HG03066 (cell line): ENCODE results near the gene IGFBP4.
"Not testable (repeated sequence)": the region's sequence is repeated elsewhere in the genome, so short reads cannot be mapped to it uniquely, and the experiment has no call there.

Experiments used
- ATAC-seq: cut with Tn5 transposase; IDR thresholded peaks from one replicate; pipeline ENCODE4 v1.9.1; 2021; ENCODE audit warnings: low read depth; ENCODE audit not compliant: unreplicated experiment

The IGFBP4 gene

DNA sequence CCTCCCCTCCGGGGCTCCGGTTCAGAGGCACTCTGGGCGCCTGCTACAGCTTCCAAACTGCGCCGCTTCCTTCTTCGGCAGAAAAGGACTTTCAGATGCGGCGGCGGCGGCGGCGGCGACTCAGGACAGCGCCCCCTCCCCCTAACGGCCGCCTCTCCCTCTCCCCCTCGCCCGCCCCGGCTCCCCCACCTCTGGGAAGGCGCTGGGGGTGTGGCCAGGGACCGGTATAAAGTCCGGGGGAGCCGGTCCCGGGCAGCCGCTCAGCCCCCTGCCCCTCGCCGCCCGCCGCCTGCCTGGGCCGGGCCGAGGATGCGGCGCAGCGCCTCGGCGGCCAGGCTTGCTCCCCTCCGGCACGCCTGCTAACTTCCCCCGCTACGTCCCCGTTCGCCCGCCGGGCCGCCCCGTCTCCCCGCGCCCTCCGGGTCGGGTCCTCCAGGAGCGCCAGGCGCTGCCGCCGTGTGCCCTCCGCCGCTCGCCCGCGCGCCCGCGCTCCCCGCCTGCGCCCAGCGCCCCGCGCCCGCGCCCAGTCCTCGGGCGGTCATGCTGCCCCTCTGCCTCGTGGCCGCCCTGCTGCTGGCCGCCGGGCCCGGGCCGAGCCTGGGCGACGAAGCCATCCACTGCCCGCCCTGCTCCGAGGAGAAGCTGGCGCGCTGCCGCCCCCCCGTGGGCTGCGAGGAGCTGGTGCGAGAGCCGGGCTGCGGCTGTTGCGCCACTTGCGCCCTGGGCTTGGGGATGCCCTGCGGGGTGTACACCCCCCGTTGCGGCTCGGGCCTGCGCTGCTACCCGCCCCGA is at the start of gene IGFBP4:
Gene IGFBP4 (plus strand): TSS at position 255 of the 792 bp plus-strand sequence. CDS start 286 bp downstream, at position 541.
- ATAC-seq, result no peak

DNA sequence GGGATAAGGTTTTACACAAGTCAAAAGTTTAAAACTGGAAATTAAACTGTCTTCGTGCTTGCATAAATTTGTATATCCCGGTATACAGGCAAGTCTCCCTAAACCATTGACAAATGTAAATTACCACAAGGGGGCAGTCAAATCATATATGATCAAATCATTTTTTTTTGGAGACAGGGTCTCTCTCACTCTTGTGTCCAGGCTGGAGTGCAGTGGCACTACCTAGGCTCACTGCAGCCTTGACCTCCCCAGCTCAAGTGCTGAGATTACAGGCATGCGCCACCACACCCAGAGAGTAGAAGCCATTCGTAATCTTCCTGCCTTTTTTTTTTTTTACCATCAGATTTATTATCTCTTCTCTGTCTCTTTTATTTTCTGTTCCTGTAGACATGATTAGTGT is 44.1 kb upstream of the IGFBP4 start:
- no peak for ATAC-seq

DNA sequence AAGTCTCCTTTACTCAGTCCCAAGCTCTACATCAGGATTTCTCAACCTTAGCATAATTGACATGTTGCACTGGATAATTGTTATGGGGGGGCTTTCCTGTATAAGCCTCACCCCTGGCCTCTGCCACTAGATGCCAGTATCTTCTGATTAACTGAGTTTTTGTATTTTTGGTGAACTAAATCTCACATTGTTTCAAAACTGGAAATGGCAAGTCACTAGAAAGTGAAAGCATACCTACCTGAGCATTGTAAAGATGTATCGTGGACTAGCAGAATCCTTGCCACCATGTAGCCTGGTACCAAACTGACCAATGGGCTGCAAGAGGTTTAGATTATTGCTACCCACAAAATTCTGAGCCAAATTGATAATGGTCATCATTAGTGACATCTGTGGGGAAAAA is 40.6 kb upstream of the IGFBP4 start:
- ATAC-seq, result no peak

DNA sequence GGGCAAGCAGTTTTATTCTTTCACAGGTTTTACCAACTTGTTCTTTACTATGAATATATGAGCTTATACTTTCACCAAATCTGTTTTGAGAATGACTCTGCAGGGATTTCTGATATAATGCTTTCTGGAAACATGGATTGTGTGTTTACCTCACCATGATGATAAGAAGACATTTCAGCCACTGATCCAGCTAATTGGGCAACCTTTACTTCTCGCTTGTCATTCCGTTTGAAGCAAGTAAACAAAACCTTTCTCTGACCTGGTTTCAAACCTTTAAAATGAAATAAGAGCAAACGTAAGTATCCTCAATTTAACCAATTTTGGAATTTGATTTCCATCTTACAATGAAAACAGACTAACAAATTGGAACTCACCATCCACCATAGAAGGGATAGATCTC is 39.2 kb upstream of the IGFBP4 start:
- ATAC-seq, result no peak

DNA sequence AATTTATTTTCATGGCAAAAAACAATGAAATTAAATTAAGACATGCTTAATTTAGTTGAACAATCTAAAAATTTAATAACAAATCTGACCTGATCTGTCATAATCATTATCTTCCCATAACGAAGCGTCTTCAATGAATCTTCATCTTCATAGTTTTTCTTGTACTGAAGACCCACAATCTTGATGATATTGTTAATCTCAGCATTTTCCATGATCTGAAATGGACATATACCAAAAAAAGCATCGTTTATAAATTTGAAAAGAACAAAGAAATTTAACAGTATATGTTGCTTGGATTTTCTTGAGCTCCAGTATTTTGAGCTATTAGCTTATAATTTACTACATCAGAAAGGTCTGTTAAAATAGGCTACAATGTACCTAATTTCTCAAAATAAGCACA is 35.8 kb upstream of the IGFBP4 start:
- no peak for ATAC-seq

DNA sequence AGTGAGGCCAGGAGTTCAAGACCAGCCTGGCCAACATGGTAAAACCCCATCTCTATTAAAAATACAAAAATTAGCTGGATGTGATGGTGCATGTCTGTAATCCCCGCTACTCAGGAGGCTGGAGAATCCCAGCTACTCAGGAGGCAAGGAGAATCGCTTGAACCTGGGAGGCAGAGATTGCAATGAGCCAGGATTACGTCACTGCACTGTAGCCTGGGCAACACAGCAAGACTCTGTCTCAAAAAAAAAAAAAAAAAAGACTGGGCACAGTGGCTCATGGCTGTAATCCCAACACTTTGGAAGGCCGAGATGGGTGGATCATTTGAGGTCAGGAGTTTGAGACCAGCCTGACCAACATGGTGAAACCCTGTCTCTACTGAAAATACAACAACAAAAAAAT is 33.7 kb upstream of the IGFBP4 start:
- not testable (repeated sequence) for ATAC-seq

DNA sequence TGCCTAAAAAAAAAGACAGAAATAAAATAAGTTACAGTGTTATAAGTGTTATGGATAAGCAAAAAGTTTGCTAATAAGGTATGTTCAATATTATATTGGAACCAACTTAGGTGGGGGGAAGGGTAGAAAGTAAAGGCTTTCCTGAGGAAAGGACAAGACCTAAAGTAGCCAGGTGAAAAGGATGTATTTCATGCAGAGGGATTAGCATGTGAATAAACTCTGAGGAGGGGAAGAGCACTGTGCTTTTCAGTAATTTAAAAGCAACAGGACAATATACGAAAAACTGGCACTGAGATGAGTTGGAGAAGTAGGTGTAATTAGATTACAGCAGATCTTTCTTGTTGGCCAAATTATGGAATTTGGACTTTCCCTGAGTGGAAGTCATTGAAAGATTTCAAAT is 33.2 kb upstream of the IGFBP4 start:
- ATAC-seq, result no peak

DNA sequence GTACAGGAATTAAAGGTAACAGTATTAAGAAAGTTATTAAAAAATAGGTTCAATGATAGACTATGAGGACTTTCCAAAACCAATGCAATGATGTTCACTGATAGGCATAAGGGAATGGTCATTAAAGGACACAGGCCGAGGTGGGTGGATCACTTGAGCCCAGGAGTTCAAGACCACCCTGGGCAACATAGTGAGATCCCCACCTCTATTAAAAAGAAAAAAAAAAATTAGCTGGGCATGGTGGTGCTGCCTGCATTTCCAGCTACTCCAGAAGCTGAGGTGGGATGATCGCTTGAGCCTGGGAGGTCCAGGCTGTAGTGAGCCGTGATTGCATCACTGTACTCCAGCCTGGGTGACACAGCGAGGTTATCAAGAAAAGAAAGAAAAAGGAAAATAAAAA is 31.4 kb upstream of the IGFBP4 start:
- no peak for ATAC-seq

DNA sequence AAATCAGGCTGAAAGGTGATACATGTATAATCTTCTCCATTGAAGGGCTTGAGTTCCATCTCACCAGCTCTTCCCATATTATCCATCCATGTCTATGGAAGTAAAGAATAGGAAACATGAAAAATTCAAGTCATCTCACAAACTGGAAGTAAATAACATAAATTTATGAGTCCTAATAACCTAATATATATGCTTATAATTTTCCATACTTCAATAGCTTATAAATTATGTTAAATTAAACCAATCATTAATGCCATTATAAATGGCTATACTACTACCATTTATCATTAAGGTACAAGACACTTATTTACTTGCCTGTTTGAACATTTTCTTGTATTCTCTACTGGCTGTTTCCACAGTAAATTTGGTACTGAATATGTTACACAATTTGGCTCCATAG is 30.4 kb upstream of the IGFBP4 start:
- no peak for ATAC-seq

DNA sequence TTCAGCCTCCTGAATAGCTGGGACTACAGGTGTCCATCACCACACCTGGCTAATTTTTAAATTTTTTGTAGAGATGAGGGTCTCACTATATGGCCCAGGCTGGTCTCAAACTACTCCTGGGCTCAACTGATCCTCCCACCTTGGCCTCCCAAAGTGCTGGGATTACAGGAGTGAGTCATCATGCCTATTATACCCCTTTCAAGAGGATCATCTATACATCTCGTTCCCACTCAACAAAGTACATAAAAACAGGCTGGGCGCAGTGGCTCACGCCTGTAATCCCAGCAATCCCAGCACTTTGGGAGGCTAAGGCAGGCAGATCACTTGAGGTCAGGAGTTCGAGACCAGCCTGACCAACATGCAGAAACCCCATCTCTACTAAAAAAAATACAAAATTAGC is 28.9 kb upstream of the IGFBP4 start:
- not testable (repeated sequence) for ATAC-seq

DNA sequence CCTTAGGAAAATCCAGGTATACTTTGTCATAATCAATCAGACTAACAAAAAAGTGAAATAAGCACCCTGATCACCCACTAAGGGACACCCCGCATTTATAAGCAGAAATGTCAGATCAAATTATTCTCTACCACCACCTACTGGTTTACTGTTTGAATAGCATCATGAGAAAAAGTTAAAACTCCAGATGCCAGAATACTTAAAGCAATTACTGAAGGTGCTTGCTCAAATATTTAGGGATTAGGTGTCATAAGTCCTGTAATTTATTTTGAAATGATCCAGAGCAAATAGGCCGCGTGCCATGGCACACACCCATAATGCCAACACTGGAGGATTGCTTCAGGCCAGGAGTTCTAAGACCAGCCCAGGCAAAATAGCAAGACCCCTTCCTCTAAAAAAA is 27.9 kb upstream of the IGFBP4 start:
- no peak for ATAC-seq

DNA sequence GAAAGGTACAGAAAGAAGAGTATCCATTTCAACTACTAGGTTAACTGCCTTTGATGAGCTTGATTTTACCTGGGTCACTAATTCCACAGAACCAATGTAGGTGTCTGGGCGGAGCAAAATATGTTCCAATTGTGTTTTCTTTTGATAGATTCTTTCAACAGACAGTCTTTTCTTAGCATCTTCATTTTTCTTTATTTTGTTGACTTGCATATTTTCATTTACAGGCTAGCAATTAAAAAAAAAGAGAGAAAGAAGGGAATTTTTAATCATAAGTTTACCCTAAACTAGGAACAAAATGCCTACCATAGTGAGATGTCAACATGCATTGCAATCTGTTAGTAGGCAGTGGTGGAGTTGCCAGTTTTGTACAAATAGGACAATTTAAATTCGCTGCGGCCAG is 26.6 kb upstream of the IGFBP4 start:
- no peak for ATAC-seq

DNA sequence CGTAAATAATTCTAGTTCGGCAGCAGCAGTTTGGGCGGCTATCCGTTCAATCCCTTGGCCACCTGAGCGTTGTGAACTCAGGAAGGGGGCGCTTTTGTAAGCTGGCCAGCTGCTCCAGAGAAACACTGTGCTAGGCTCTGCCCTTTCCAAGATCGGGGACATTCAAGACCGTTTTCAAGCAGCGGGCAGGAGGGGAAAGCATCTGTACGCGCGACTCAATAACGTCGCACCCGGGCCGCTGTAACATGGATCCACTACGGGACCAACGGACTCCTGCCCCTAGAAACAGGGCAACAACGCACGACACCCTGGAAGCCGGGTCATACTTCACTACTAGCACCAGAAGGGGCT is 26.0 kb upstream of the IGFBP4 start:
- ATAC-seq, result no peak

DNA sequence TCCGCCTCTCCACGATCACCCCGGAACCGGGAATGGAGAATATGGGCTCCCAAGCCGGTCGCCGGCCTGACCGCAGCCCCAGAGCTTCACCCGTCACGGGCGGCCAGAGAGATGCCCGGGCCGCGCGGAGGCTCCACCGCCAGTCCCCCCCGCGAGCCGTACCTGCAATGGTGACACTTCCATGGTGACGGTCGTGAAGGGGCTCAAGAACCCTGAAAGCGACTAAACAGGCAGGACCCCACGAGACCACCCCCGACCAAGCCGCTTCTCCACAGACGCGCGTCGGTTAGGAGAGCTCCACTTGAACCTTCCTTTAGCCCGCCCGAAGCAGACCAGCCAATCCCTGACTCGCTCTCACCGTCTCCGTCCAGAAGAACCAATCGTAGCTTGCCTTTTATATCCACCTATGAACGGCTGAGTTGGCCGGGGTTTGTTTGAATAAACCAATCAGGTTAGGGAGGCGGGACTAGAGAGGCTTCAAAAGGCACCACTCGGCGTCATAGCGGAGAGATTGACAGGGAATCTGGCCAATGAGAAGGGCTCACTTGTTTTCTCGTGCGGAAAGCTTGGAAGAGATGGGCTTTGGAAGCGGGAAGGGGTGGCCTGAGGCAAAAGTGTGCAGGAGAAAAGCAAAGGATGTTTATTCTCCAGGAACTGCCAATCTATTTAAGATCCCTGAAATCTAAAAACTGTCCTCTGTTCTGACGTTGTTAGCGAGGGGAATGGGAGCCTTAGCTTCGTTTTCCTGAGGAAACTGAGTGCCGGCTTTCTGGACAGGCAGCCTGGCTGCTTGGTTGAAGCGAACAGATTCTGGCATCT is 25.4 kb upstream of the IGFBP4 start, which contains the start of gene TOP2A:
Gene TOP2A (minus strand): TSS at position 288 of the 819 bp plus-strand sequence. CDS start 105 bp downstream, at position 183.
- peak; percentile 97 for ATAC-seq

DNA sequence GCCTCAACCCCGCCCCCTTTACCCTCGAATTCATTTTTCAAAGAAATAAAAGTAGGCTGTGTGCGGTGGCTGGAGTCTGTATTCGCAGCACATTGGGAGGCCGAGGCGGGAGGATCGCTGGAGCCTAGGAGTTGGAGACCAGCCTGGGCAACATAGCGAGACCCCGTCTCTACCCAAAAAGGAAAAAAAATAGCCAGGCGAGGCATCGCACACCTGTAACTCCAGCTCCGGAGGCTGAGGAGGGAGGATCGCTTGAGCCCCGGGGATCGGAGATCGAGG is 24.9 kb upstream of the IGFBP4 start:
- ATAC-seq, result no peak

DNA sequence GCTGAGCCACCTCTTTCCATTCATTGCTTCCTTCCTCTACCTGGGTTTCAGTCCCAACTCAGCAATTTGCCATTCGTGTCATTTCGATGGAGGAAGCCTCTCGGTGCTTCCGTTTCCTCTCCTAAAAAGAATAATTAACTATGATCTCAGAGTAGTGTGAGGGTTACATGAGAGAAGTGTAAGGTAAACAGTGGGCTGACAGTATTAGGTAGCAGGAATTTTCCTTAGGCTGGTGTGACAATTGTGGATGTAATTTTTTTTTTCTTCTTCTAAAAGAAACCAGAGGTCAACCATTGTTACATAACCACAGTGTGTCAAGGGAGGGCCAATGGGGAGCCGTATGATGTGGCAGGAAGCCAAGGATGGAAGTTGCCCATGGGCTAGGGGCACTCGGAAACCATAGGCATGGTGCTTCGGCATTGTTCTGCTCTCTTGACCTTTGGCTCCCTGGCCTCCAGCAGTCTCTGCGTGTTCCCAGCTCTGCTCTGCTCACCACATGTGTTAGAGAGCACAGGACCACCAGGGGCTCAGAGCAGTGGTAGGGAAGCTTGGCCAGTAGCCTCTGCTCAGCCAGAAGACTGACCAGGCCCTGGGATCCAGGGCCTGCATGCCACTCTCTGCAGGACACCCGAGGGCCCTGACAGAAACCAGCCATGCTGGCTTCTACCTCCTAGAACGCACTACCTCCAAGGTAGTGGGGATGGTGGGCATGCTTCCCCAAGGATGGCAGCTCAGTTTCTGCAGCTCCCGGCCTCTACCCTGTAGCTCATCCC is 23.5 kb upstream of the IGFBP4 start:
- ATAC-seq, result no peak

DNA sequence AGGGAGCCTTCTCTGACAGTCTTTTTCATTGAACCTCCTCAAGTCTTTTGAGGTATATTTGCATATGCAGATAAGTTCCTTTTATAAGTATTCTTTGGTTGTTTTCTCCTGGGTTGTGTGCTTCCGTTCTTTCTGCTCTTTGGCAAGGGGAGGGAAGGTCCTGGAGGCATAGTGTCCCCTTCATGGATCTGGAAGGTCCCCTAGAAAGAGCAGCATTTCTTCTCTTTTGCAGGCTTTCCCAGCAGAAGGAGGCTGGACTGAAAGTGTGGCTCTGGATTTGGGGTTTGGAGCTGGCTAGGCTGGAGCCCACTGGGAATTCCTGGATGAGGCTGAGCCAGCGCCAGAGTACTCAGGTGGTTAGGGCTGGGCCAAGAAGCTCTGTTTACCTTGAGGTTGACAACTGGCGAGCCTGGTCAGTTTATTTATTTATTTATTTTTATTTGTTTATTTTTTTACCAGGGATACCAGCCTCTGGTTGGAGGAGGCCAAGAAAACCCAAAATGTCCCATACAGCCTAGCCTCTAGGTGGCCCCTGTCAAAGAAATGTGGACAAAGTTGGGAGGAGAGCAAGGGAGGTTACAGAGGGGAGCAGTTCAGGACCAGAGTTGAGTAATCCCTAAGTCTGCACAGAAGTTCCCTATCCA is 20.1 kb upstream of the IGFBP4 start:
- no peak for ATAC-seq

DNA sequence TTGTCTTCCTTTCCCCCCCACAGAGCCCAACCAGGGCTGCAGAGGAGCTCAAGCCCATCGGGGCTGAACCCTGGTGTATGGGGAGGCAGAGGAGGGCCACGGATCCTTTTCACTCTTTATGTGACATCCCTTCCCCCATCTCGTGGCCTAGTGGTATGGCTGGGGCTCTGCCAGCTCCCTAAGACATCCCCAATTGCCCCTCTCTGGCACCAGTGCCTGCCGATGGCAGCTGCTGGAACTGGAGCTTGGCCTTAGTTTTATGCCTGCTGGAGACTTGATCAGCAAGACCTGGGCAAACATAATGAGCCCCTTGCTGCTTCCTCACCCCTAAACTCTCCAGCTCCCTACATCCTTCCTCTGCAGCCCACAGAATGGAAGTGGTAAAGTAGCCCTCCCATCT is 17.5 kb upstream of the IGFBP4 start:
- ATAC-seq, result no peak

DNA sequence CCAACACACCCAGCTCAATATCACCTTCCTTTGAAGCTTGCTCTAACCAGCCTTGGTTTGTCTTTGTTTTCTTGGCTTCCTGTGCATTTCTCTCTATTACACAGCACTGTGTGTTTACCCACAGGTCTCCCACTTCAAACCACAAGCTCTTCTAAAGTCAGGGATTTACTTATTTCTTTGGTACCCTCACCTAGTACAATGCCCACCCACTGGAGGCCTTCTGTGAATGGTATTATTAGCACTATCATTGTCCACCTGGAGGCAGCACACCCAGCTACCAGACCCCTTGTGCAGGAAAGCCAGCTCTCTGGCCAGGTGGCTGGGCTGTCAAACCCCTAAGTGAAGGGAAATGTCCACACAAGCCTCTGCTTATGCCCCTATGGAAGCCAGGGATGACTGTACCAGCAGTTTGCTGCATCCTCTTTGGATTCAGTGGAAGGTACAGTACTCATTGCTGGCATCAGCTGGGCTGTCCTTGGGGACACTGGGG is 16.2 kb upstream of the IGFBP4 start:
- no peak for ATAC-seq

DNA sequence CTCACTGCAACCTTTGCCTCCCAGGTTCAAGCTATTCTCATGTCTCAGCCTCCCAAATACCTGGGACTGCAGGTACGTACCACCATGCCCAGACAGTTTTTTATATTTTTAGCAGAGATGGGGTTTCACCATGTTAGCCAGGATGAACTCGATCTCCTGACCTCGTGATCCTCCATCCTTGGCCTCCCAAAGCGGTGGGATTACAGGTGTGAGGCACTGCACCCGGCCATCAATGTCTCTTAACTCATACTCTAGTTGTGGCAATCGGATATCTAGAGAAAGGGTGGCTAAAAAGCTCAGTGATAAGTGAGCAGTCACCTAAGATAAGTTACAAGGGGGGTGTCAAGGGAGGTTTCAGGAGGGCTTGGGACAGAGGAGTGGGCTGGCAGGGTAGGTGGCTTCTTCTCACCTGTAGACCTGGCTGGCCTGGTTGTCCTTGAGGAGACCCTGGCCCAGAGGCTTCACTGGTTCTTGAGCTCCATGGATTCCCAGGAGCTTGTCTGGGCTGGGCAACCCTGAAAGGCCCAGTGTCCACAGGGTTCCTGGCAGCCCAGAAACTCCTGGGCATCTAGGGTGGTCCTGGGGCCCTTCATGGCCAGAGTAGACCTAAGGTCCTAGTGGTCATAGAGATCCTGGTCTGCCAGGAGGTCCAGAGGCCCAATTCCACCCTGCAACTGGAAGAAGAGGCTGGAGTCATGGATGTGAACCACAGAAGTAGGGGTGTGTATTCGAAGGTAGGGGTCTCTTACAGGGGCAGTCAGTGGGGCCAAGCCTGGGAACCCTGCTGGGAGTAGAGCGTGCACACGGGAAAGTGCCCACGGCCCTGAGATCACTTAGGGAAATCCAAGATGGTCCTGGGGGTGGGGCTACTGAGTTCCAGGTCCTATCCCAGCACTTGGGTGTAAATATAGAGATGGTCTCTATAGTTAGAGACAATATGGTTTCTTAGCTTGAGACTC is 12.7 kb upstream of the IGFBP4 start:
- no peak for ATAC-seq
